WTC11 (cell line): ENCODE results near the gene SETD4. TPM values are rescaled to one million over a fixed set of nuclear protein-coding genes. Genes with fewer than 3 reads are reported as not detected.

Experiments used
- ATAC-seq: fragments of 200-7000 bp; cut with Tn5 transposase; 2 replicates; pipeline ENCODE4 v1.10.0; 2021; ENCODE audit warnings: mild to moderate bottlenecking, moderate library complexity
- CTCF ChIA-PET: fragments of 300-600 bp; sonication (Branson Sonifier 250); formaldehyde crosslinking; loops from one replicate; lab custom pipeline; 2021; ENCODE audit warnings: antibody characterized with exemption; lab: Charles Lee
- POLR2A ChIA-PET: fragments of 350-600 bp; sonication (Branson Sonifier 250); formaldehyde crosslinking; loops from one replicate; lab custom pipeline; 2021; ENCODE audit warnings: antibody characterized with exemption; lab: Charles Lee
- DNase-seq: peaks from one replicate; pipeline ENCODE4 v3.0.0; 2021; ENCODE audit warnings: low spot score
- H3K27ac Mint-ChIP-seq: 2 replicates; pipeline ENCODE4 v1.8.0; 2021; ENCODE audit warnings: mixed read lengths
- H3K27me3 Mint-ChIP-seq: 2 replicates; pipeline ENCODE4 v1.8.0; 2021; ENCODE audit warnings: low read depth, mild to moderate bottlenecking, moderate library complexity, mixed read lengths
- H3K36me3 Mint-ChIP-seq: 2 replicates; pipeline ENCODE4 v1.8.0; 2021; ENCODE audit warnings: mixed read lengths
- H3K4me1 Mint-ChIP-seq: 2 replicates; pipeline ENCODE4 v1.8.0; 2022; ENCODE audit warnings: mixed read lengths
- H3K4me3 Mint-ChIP-seq: 2 replicates; pipeline ENCODE4 v1.8.0; 2021; ENCODE audit warnings: mild to moderate bottlenecking, moderate library complexity, mixed read lengths
- H3K9me3 Mint-ChIP-seq: 2 replicates; pipeline ENCODE4 v1.8.0; 2021; ENCODE audit warnings: mixed read lengths
- ATF1 ChIP-seq: sonication (generic); formaldehyde crosslinking; IDR thresholded peaks from 2 replicates; pipeline ENCODE4 v1.8.1; 2023; ENCODE audit warnings: mild to moderate bottlenecking, moderate library complexity, missing genetic modification reagents
- CTCF ChIP-seq: fragments of 200-600 bp; IDR thresholded peaks from 2 replicates; pipeline ENCODE4 v1.8.0; 2022; ENCODE audit warnings: antibody characterized with exemption
- E2F1 ChIP-seq: sonication (generic); formaldehyde crosslinking; IDR thresholded peaks from 2 replicates; pipeline ENCODE4 v1.8.0; 2022; ENCODE audit warnings: mild to moderate bottlenecking, missing genetic modification reagents
- ESRRA ChIP-seq: sonication (generic); formaldehyde crosslinking; IDR thresholded peaks from 2 replicates; pipeline ENCODE4 v1.8.1; 2022; ENCODE audit warnings: mild to moderate bottlenecking, missing genetic modification reagents, borderline replicate concordance
- GTF2I ChIP-seq: fragments of 250-450 bp; sonication (Bioruptor Pico); conservative IDR thresholded peaks from 2 replicates; pipeline ENCODE4 v1.4.0; 2021; ENCODE audit warnings: mild to moderate bottlenecking
- NFYB ChIP-seq: sonication (generic); formaldehyde crosslinking; conservative IDR thresholded peaks from 2 replicates; pipeline ENCODE4 v1.8.0; 2022; ENCODE audit warnings: low read depth, missing genetic modification reagents
- NR1H2 ChIP-seq: sonication (generic); formaldehyde crosslinking; IDR thresholded peaks from 2 replicates; pipeline ENCODE4 v1.9.0; 2021; ENCODE audit warnings: mild to moderate bottlenecking, moderate library complexity, missing genetic modification reagents
- NR3C1 ChIP-seq: sonication (generic); formaldehyde crosslinking; conservative IDR thresholded peaks from 2 replicates; pipeline ENCODE4 v1.8.1; 2023; ENCODE audit warnings: low read depth, mild to moderate bottlenecking, missing genetic modification reagents
- OVOL2 ChIP-seq: fragments of 250-450 bp; sonication (Bioruptor Pico); IDR thresholded peaks from 2 replicates; pipeline ENCODE4 v1.9.0; 2021; ENCODE audit warnings: mild to moderate bottlenecking, borderline replicate concordance
- RORB ChIP-seq: fragments of 250-450 bp; sonication (Bioruptor Pico); IDR thresholded peaks from 2 replicates; pipeline ENCODE4 v1.9.0; 2021; ENCODE audit warnings: mild to moderate bottlenecking
- ZNF219 ChIP-seq: sonication (generic); formaldehyde crosslinking; IDR thresholded peaks from 2 replicates; pipeline ENCODE4 v1.8.0; 2023; ENCODE audit warnings: missing genetic modification reagents, mild to moderate bottlenecking, borderline replicate concordance
- ZNF232 ChIP-seq: sonication (generic); formaldehyde crosslinking; IDR thresholded peaks from 2 replicates; pipeline ENCODE4 v1.8.0; 2022; ENCODE audit warnings: mild to moderate bottlenecking, missing genetic modification reagents
- ZNF317 ChIP-seq: sonication (generic); formaldehyde crosslinking; IDR thresholded peaks from 2 replicates; pipeline ENCODE4 v1.8.1; 2023; ENCODE audit warnings: low read depth, mild to moderate bottlenecking, moderate library complexity, missing genetic modification reagents, borderline replicate concordance
- ZNF396 ChIP-seq: fragments of 250-450 bp; sonication (Bioruptor Pico); IDR thresholded peaks from 2 replicates; pipeline ENCODE4 v1.8.0; 2021; ENCODE audit warnings: mild to moderate bottlenecking, moderate library complexity, borderline replicate concordance
- ZSCAN18 ChIP-seq: fragments of 250-450 bp; sonication (Bioruptor Pico); IDR thresholded peaks from 2 replicates; pipeline ENCODE4 v2.1.2; 2022; ENCODE audit warnings: mild to moderate bottlenecking, moderate library complexity
- total RNA-seq: library from RNA; stranded (reverse); gene quantifications from 3 replicates; pipeline ENCODE4 v1.2.3, GENCODE V29; 2021
- TF ChIP-seq, protein P1 (sequence below): sonication (generic); formaldehyde crosslinking; IDR thresholded peaks from 2 replicates; pipeline ENCODE4 v1.8.1; 2023; ENCODE audit warnings: mild to moderate bottlenecking, missing genetic modification reagents
- TF ChIP-seq, protein P2 (sequence below): sonication (generic); formaldehyde crosslinking; IDR thresholded peaks from 2 replicates; pipeline ENCODE4 v1.8.1; 2022; ENCODE audit warnings: mild to moderate bottlenecking, missing genetic modification reagents, moderate library complexity, borderline replicate concordance
- TF ChIP-seq, protein P3 (sequence below): fragments of 250-450 bp; sonication (Bioruptor Pico); conservative IDR thresholded peaks from 2 replicates; pipeline ENCODE4 v1.9.0; 2021; ENCODE audit warnings: mild to moderate bottlenecking
- TF ChIP-seq, protein P4 (sequence below): fragments of 250-450 bp; sonication (Bioruptor Pico); IDR thresholded peaks from 2 replicates; pipeline ENCODE4 v1.8.0; 2021; ENCODE audit warnings: mild to moderate bottlenecking

SETD4 gene
- total RNA-seq, 1 experiment from 2014 or later, result 64.8 TPM

DNA sequence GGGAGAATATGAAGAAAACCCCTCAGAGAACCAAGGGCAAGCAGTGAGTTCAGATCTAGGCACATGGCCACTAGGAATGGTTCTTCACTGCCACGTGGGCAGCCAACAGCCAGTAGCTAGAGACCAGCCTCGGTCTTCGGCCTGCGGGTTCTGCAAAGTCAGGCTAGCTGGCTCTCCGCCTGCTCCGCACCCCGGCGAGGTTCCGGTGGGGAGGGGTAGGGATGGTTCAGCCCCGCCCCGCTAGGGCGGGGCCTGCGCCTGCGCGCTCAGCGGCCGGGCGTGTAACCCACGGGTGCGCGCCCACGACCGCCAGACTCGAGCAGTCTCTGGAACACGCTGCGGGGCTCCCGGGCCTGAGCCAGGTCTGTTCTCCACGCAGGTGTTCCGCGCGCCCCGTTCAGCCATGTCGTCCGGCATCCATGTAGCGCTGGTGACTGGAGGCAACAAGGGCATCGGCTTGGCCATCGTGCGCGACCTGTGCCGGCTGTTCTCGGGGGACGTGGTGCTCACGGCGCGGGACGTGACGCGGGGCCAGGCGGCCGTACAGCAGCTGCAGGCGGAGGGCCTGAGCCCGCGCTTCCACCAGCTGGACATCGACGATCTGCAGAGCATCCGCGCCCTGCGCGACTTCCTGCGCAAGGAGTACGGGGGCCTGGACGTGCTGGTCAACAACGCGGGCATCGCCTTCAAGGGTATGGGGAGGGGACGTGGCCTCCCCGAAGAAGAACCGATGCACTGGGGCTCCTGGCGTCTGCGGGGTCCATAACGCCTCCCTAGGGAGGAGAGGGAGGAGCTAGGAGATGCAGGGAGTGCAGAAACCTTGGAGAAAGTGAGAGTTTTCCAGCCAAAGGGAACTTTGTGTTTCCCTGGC, 9.6 kb upstream of the SETD4 start, which contains the start of gene CBR1 (continued):
- TF ChIP-seq, protein P1, sequence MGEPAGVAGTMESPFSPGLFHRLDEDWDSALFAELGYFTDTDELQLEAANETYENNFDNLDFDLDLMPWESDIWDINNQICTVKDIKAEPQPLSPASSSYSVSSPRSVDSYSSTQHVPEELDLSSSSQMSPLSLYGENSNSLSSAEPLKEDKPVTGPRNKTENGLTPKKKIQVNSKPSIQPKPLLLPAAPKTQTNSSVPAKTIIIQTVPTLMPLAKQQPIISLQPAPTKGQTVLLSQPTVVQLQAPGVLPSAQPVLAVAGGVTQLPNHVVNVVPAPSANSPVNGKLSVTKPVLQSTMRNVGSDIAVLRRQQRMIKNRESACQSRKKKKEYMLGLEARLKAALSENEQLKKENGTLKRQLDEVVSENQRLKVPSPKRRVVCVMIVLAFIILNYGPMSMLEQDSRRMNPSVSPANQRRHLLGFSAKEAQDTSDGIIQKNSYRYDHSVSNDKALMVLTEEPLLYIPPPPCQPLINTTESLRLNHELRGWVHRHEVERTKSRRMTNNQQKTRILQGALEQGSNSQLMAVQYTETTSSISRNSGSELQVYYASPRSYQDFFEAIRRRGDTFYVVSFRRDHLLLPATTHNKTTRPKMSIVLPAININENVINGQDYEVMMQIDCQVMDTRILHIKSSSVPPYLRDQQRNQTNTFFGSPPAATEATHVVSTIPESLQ (CRISPR knock-in tag), result no peak
- TF ChIP-seq NFYB (CRISPR knock-in tag), result peak; percentile 50; the same call in 1 of the 2 replicates
- TF ChIP-seq OVOL2 (CRISPR knock-in tag), result no peak
- TF ChIP-seq RORB (CRISPR knock-in tag), result no peak
- TF ChIP-seq, protein P2, sequence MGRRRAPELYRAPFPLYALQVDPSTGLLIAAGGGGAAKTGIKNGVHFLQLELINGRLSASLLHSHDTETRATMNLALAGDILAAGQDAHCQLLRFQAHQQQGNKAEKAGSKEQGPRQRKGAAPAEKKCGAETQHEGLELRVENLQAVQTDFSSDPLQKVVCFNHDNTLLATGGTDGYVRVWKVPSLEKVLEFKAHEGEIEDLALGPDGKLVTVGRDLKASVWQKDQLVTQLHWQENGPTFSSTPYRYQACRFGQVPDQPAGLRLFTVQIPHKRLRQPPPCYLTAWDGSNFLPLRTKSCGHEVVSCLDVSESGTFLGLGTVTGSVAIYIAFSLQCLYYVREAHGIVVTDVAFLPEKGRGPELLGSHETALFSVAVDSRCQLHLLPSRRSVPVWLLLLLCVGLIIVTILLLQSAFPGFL (CRISPR knock-in tag), result no peak
- TF ChIP-seq, protein P3, sequence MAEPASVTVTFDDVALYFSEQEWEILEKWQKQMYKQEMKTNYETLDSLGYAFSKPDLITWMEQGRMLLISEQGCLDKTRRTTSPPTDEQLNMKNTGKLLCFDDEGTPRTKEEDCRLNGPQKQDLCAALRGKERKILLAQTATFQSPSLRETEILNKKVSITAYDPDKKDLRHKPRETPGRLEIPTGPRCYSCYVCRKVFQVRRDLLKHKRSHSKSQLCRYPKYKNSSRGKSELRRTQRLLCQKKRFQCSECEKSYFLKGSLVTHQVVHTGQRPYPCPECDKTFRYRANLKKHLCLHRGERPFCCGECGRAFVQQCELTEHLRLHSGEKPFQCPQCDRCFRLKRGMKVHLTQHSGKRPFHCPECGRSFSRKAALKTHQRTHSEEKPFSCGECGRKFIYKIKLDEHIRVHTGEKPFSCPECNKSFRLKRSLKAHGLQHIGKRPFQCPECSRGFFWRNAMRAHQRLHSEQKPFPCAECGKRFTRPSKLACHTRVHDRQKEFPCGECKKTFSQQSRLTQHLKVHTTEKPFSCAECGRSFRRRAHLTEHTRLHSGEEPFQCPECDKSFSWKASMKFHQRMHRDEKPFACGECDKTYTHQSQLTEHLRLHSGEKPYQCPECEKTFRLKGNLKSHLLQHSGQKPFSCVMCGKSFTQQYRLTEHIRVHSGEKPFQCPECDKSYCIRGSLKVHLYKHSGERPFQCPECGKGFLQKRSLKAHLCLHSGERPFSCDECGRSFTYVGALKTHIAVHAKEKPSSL (CRISPR knock-in tag), result no peak
- 0 out of 2 replicates have a peak, but pooled peaks have one; percentile 43 for TF ChIP-seq E2F1 (CRISPR knock-in tag)
- TF ChIP-seq ZNF396 (CRISPR knock-in tag), result no peak
- 0 out of 2 replicates have a peak, but pooled peaks have one; percentile 79 for TF ChIP-seq NR3C1 (CRISPR knock-in tag)
- TF ChIP-seq ZSCAN18 (CRISPR knock-in tag), result no peak
- TF ChIP-seq NR1H2 (CRISPR knock-in tag), result no peak
- peak; percentile 91 for TF ChIP-seq ZNF219 (CRISPR knock-in tag)

DNA sequence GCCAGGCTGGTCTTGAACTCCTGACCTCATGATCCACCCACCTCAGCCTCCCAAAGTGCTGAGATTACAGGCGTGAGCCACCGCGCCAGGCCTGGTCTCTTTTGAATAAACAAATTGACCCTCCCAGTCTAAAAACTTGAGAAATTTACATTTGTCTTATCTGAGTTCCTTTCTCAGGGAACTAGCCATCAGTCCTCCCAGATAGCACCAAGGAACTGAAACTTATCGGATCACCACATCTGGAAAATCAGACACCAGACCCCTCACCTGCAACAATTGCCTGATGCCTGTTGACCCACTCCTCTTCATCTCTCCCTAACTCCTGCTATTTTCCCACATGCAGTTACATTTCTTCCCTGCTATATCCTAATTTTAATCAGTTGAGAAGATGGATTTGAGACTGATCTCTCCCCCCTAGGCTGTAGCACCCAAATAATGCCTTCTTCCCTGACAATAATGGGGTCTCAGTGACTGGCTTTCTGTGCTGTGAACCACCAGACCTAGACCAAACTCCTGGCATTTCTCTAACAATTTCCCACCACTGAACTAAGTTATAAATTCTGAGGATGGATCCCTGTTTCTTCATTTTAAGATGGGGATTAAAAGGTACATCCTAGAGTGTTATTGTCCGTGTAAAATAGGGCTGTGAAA, 8.5 kb upstream of the SETD4 start:
- no peak for TF ChIP-seq ZNF232 (CRISPR knock-in tag)
- TF ChIP-seq, protein P4, sequence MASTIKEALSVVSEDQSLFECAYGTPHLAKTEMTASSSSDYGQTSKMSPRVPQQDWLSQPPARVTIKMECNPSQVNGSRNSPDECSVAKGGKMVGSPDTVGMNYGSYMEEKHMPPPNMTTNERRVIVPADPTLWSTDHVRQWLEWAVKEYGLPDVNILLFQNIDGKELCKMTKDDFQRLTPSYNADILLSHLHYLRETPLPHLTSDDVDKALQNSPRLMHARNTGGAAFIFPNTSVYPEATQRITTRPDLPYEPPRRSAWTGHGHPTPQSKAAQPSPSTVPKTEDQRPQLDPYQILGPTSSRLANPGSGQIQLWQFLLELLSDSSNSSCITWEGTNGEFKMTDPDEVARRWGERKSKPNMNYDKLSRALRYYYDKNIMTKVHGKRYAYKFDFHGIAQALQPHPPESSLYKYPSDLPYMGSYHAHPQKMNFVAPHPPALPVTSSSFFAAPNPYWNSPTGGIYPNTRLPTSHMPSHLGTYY (CRISPR knock-in tag), result no peak
- no peak for TF ChIP-seq ATF1 (CRISPR knock-in tag)
- no peak for TF ChIP-seq GTF2I
- TF ChIP-seq ESRRA (CRISPR knock-in tag), result no peak
- no peak for TF ChIP-seq CTCF
- no peak for TF ChIP-seq ZNF317
- no peak for TF ChIP-seq ZNF396 (CRISPR knock-in tag)
- TF ChIP-seq RORB (CRISPR knock-in tag), result no peak
- peaks cover 55% of the 10 kb centered on the region for H3K36me3 Mint-ChIP-seq
- CTCF ChIA-PET, result interaction anchor here (1.3 to 2.4 kb wide), 4 partner anchors 9 to 36 kb away, joined by 7 to 20 read pairs (median 8); partner anchors contain the start of gene SETD4
- H3K4me1 Mint-ChIP-seq, result peaks cover 44% of the 10 kb centered on the region
- H3K27ac Mint-ChIP-seq, result no peak overlapping the region
- peaks cover 23% of the 10 kb centered on the region for H3K9me3 Mint-ChIP-seq
- H3K27me3 Mint-ChIP-seq, result peaks cover 14% of the 10 kb centered on the region
- peak overlapping the region; percentile 86; the same call in 1 of the 2 replicates for H3K4me3 Mint-ChIP-seq
- DNase-seq (no peak), ATAC-seq (no peak)
- POLR2A ChIA-PET, result interaction anchor here (0.7 to 1.7 kb wide), 3 partner anchors 9 to 28 kb away, joined by 3 to 8 read pairs (median 5); partner anchors contain the start of gene SETD4
